ENCODE results near the gene CDHR1. TPM values are rescaled to one million over a fixed set of nuclear protein-coding genes. Genes with fewer than 3 reads are reported as not detected.

The CDHR1 gene
- polyA plus RNA-seq, 1 experiment: not detected

DNA sequence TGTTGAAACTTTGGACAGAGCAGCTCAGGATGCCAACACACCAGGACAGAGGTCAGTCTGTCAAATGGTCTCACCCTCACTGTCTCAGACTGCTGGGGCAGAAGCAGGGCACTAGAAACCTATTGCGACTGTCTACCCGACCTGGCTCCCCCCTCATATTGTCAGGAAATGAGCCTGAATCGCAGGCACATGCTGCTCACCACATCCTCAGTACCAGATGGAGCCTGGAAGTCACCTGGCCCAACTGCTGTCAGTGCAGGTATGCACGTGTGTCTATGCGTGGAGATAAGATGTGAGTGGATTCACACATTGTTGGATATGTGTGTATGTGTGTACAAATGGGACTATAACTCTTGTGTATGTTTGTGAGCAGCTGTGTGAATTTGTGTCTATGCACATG is 3.2 kb upstream of the CDHR1 start:
- no peak overlapping the region for H3K4me3 ChIP-seq (ENCODE audit: low read depth, low read length)
- CTCF ChIA-PET: no interaction called here
- H3K27me3 ChIP-seq (ENCODE audit: control insufficient read depth, insufficient read depth, low read length): peaks cover 17% of the 10 kb centered on the region
- TF ChIP-seq, protein P1, sequence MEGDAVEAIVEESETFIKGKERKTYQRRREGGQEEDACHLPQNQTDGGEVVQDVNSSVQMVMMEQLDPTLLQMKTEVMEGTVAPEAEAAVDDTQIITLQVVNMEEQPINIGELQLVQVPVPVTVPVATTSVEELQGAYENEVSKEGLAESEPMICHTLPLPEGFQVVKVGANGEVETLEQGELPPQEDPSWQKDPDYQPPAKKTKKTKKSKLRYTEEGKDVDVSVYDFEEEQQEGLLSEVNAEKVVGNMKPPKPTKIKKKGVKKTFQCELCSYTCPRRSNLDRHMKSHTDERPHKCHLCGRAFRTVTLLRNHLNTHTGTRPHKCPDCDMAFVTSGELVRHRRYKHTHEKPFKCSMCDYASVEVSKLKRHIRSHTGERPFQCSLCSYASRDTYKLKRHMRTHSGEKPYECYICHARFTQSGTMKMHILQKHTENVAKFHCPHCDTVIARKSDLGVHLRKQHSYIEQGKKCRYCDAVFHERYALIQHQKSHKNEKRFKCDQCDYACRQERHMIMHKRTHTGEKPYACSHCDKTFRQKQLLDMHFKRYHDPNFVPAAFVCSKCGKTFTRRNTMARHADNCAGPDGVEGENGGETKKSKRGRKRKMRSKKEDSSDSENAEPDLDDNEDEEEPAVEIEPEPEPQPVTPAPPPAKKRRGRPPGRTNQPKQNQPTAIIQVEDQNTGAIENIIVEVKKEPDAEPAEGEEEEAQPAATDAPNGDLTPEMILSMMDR (IDR thresholded peaks at IDR 0.05; ENCODE audit: insufficient read depth, low read depth, low read length): no peak
- no peaks in the 10 kb centered on the region for H3K36me3 ChIP-seq (ENCODE audit: control insufficient read depth, insufficient read depth, low read length)
- DNase-seq (ENCODE audit: low read depth): no peak
- POLR2A ChIA-PET: no interaction called here

DNA sequence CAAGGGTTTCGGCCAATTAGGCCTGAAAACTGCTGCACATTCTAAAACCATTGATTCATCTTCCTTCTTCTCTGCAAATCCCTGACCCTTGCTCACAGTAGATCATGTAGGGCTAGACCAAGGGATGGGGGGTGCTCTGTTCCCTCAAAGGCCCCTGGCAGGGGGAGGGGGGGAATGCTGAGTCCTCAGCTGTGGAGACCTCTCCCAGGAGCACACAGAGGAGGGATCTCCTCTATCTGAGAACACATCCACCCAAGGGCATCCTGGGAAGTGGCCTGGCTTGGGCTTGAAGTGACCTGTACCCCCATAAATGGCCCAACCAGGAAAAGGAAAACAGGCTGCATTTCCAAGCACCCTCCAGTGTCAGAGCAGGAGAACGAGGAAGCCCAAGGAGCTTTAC is 1.0 kb upstream of the CDHR1 start:
- TF ChIP-seq, protein P1 (IDR thresholded peaks at IDR 0.05; ENCODE audit: insufficient read depth, low read depth, low read length): no peak
- Histone ChIP-seq H3K27me3 (ENCODE audit: control insufficient read depth, insufficient read depth, low read length) (peaks cover 23% of the 10 kb centered on the region), H3K4me3 (ENCODE audit: low read depth, low read length) (no peak overlapping the region), H3K36me3 (ENCODE audit: control insufficient read depth, insufficient read depth, low read length) (no peaks in the 10 kb centered on the region)
- ChIA-PET CTCF (no interaction called here), POLR2A (no interaction called here)
- DNase-seq (ENCODE audit: low read depth): no peak

DNA sequence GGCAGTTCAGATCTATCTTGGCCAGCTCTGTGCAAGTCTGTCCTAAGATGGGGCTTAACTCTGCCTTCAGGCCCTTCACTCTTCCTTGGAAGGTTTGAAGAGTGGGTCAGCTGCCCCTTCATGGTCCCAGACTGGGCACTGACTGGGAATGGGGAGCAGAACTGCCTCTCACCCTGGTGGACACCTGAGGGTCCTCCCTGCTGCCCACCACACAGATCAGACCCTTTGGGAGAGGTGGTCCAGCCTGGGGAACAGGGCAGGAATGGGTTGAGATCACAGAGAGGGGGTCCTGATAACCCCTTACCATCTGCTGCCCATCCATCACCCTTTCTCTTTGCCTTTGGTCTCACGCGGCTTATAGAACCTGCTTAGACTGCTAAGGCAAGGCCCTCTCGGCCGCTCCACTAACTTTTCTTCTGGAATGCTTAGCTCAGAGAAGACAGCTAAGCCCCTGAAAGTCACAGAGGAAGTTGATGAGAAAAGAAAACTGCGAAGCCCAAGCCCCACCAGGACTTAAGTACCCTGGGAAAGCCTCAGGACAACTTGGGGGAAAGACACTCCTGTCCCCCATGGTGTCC is 402 bp upstream of the CDHR1 start:
- POLR2A ChIA-PET: no interaction called here

DNA sequence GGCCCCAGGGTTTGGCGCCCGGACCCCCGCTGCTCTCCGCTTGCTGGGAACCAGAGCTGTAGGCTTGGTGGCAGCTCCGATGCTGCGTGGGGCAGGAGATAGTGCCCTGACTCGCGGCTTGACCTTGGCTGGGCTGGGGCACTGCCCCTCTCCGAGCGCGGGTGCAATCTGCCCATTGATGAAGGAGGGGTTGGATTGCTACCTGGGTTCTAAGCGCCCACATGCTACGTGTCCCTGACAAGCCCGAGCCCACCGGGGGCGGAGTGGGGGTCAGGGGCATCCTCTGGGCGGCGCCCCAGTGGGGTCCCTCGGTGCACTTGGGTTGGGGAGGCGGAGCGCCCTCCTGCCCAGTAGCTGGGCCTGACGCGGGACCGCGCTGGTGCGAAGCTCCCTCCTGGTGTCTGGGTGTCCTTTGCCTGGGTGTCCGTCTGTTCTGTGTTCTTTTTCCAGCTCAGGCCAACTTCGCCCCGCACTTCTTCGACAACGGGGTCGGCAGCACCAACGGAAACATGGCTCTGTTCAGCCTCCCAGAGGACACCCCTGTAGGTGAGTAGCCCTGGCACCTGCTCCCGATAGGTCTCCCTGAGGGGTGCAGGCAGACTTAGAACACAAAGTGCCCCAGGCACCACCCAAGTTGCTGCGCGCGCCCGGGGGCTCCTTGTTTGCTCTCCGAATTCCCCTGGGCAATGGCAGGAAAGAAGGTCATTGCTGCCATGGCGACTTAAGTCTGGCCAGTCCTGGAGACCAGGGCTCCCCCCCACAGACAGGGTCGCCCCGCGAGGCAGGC is 900 bp downstream of the CDHR1 start:
- H3K4me3 ChIP-seq (ENCODE audit: low read depth, low read length): no peak overlapping the region
- no peak for DNase-seq (ENCODE audit: low read depth)
- no peaks in the 10 kb centered on the region for H3K36me3 ChIP-seq (ENCODE audit: control insufficient read depth, insufficient read depth, low read length)
- ChIA-PET CTCF (no interaction called here), POLR2A (no interaction called here)
- H3K27me3 ChIP-seq (ENCODE audit: control insufficient read depth, insufficient read depth, low read length): peaks cover 23% of the 10 kb centered on the region
- TF ChIP-seq, protein P1 (IDR thresholded peaks at IDR 0.05; ENCODE audit: insufficient read depth, low read depth, low read length): no peak

More for the DNA sequence above, 402 bp upstream of the CDHR1 start:
- H3K27me3 ChIP-seq (ENCODE audit: control insufficient read depth, insufficient read depth, low read length): peaks cover 23% of the 10 kb centered on the region
- H3K4me3 ChIP-seq (ENCODE audit: low read depth, low read length): peak overlapping the region; percentile 16; the same call in 1 of the 2 replicates
- DNase-seq (ENCODE audit: low read depth): no peak
- CTCF ChIA-PET: no interaction called here
- TF ChIP-seq, protein P1 (IDR thresholded peaks at IDR 0.05; ENCODE audit: insufficient read depth, low read depth, low read length): no peak
- H3K36me3 ChIP-seq (ENCODE audit: control insufficient read depth, insufficient read depth, low read length): no peaks in the 10 kb centered on the region

DNA sequence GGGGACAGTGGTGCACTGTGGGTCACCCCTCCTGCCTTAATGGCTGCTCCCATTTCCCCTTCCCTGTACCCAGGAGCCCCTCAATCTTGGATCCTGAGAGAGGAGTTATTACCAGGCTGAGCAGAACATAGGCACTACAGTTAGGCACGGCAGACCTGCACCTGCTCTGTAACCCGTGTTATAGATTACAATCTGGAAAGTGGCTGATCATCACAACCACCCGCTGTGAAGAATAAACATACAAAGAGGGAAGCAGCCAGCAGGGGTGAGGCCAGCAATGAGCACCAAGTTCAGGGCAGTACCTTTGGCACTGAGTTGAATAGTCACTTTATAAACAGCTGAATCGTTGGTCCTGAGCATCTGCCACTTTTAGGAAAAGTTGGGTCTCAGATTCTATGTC is 1.7 kb downstream of the CDHR1 start:
- no peaks in the 10 kb centered on the region for H3K36me3 ChIP-seq (ENCODE audit: control insufficient read depth, insufficient read depth, low read length)
- CTCF ChIA-PET: no interaction called here
- H3K27me3 ChIP-seq (ENCODE audit: control insufficient read depth, insufficient read depth, low read length): peaks cover 23% of the 10 kb centered on the region
- H3K4me3 ChIP-seq (ENCODE audit: low read depth, low read length): no peak overlapping the region
- DNase-seq (ENCODE audit: low read depth): no peak
- TF ChIP-seq, protein P1 (IDR thresholded peaks at IDR 0.05; ENCODE audit: insufficient read depth, low read depth, low read length): no peak
- POLR2A ChIA-PET: no interaction called here

Measured in BJ (cell line).